GM12878 (cell line): ENCODE measurements around the gene CDC25C. TPM values are rescaled to one million over a fixed set of nuclear protein-coding genes. Genes with fewer than 3 reads are reported as not detected.

ENCODE experiments used
- ATAC-seq: fragments of 200-7000 bp; cut with Tn5 transposase; 3 replicates; pipeline ENCODE4 v1.9.1; 2020; ENCODE audit warnings: mild to moderate bottlenecking, moderate library complexity
- BruUV-seq: library from RNA; stranded (reverse); fragments of 400-500 nt; replicated peaks from 2 replicates; lab custom pipeline; 2021; lab: Mats Ljungman, UMichigan
- CTCF ChIA-PET: fragments of 300-600 bp; sonication (Branson Sonifier 250); formaldehyde crosslinking; extraction: SDS; loops from one replicate; lab custom pipeline; 2021; ENCODE audit warnings: inconsistent platforms; lab: Yijun Ruan, JAX
- POLR2A ChIA-PET: fragments of 350-600 bp; formaldehyde crosslinking; extraction: SDS; loops from one replicate; lab custom pipeline; 2021; ENCODE audit warnings: inconsistent platforms; lab: Charles Lee
- RAD21 ChIA-PET: fragments of 300-600 bp; sonication (Branson Sonifier 250); formaldehyde crosslinking; loops from one replicate; lab custom pipeline; 2023; ENCODE audit warnings: antibody characterized with exemption; ENCODE audit not compliant: unreplicated experiment; lab: Charles Lee
- SMC1A ChIA-PET: fragments of 300-600 bp; sonication (Branson Sonifier 250); formaldehyde crosslinking; loops from one replicate; lab custom pipeline; 2023; ENCODE audit not compliant: unreplicated experiment, uncharacterized antibody; lab: Charles Lee
- DNase-seq: peaks from one replicate; pipeline ENCODE4 v3.0.0-alpha.2; 2011; ENCODE audit warnings: low read depth, low spot score
- FAIRE-seq: peaks from 3 replicates; lab custom pipeline; 2011; peaks lifted over from hg19 to GRCh38; lab: Jason Lieb, UNC
- H2AFZ ChIP-seq: 2 replicates; pipeline ENCODE4 v1.6.0; 2011; ENCODE audit warnings: low read depth, low read length, control low read depth; ENCODE audit not compliant: control insufficient read depth
- H3K27ac ChIP-seq: 2 replicates; pipeline ENCODE4 v1.5.1; 2011; ENCODE audit warnings: control low read depth; ENCODE audit not compliant: control insufficient read depth, insufficient read depth
- H3K27me3 ChIP-seq, 2 experiments: replicated peaks in 1 of 2; 2 replicates each; pipeline versions ENCODE4 v1.6.0 to v1.6.1; 2011; ENCODE audit warnings: low read length in 1 of 2; ENCODE audit not compliant: control insufficient read depth in 2 of 2, insufficient read depth in 2 of 2
- H3K36me3 ChIP-seq, 2 experiments: 2 replicates each; pipeline ENCODE4 v1.5.1; 2011; ENCODE audit warnings: low read length in 1 of 2; ENCODE audit not compliant: control insufficient read depth in 2 of 2, insufficient read depth in 2 of 2
- H3K4me1 ChIP-seq: 2 replicates; pipeline ENCODE4 v1.6.1; 2011; ENCODE audit warnings: mild to moderate bottlenecking, low read length, moderate library complexity, mixed read lengths; ENCODE audit not compliant: control insufficient read depth, insufficient read depth
- H3K4me2 ChIP-seq: 2 replicates; pipeline ENCODE4 v1.6.0; 2011; ENCODE audit warnings: control low read depth; ENCODE audit not compliant: control insufficient read depth, insufficient read depth
- H3K4me3 ChIP-seq: fragments of 200-600 bp; sonication (generic); 2 replicates; pipeline ENCODE4 v1.5.1; 2016
- H3K79me2 ChIP-seq: 2 replicates; pipeline ENCODE4 v1.6.0; 2011; ENCODE audit warnings: low read length; ENCODE audit not compliant: control insufficient read depth, insufficient read depth
- H3K9ac ChIP-seq: 2 replicates; pipeline ENCODE4 v1.8.0; 2011; ENCODE audit warnings: low read length, control low read depth, mixed read lengths; ENCODE audit not compliant: control insufficient read depth, insufficient read depth
- H3K9me3 ChIP-seq: replicated peaks from 3 replicates; pipeline ENCODE4 v1.5.1; 2011; ENCODE audit warnings: mild to moderate bottlenecking, low read length; ENCODE audit not compliant: control insufficient read depth, insufficient read depth
- H4K20me1 ChIP-seq: 2 replicates; pipeline ENCODE4 v1.6.0; 2011; ENCODE audit not compliant: control insufficient read depth, insufficient read depth
- BACH1 ChIP-seq: fragments of 450-650 bp; IDR thresholded peaks from 2 replicates; pipeline ENCODE4 v1.6.1; 2017; ENCODE audit warnings: mild to moderate bottlenecking, borderline replicate concordance
- BRCA1 ChIP-seq: IDR thresholded peaks from 2 replicates; pipeline ENCODE4 v1.6.1; 2011; ENCODE audit warnings: low read depth, low read length, improper control_type of control experiment
- ELK1 ChIP-seq: IDR thresholded peaks from 2 replicates; pipeline ENCODE4 v1.6.1; 2012; ENCODE audit warnings: low read depth, low read length, improper control_type of control experiment
- FOS ChIP-seq: IDR thresholded peaks from 3 replicates; pipeline ENCODE4 v1.6.1; 2011; ENCODE audit warnings: borderline replicate concordance; ENCODE audit not compliant: insufficient read length; ENCODE audit errors: extremely low read depth
- NR2C1 ChIP-seq: fragments of 450-650 bp; IDR thresholded peaks from 2 replicates; pipeline ENCODE4 v1.6.1; 2017; ENCODE audit warnings: antibody characterized with exemption, mild to moderate bottlenecking, moderate library complexity
- SREBF1 ChIP-seq: IDR thresholded peaks from 2 replicates; pipeline ENCODE4 v1.6.1; 2012; ENCODE audit warnings: mild to moderate bottlenecking, low read length
- TARDBP ChIP-seq: IDR thresholded peaks from 2 replicates; pipeline ENCODE4 v1.6.1; 2016; ENCODE audit warnings: borderline replicate concordance
- YY1 ChIP-seq: IDR thresholded peaks from 2 replicates; pipeline ENCODE4 v1.6.1; 2011; ENCODE audit warnings: low read depth, mild to moderate bottlenecking, low read length
- ZNF622 ChIP-seq: fragments of 450-650 bp; IDR thresholded peaks from 2 replicates; pipeline ENCODE4 v1.6.1; 2017; ENCODE audit warnings: mild to moderate bottlenecking, inconsistent platforms
- WGBS: methylation state at CpG from one replicate; pipeline ENCODE4 v1.1.6; 2016; ENCODE audit warnings: low lambda C conversion rate; ENCODE audit not compliant: insufficient replicate concordance, insufficient coverage; ENCODE audit errors: missing lambda C conversion rate; 5-methylcytosine and 5-hydroxymethylcytosine counted together
- in situ Hi-C: fragments of 300-500 bp; cut with MboI; formaldehyde crosslinking; loops from 9 replicates; pipeline ENCODE4 v1.14.3; 2018; ENCODE audit warnings: mixed read lengths
- intact Hi-C: fragments of 100-400 bp; cut with micrococcal nuclease; formaldehyde crosslinking; loops from one replicate; pipeline ENCODE4 v1.14.2; 2022; ENCODE audit not compliant: unreplicated experiment
- polyA plus RNA-seq, 11 experiments: library from polyadenylated mRNA; depleted of rRNA in 4 of 11; unstranded in 6 of 11; stranded (reverse) in 5 of 11; fragments of >200 nt; fragmentation: Nextera tagmentation in 4 of 11; fragmentation: Illumina TruSeq in 1 of 11; extraction: Ambion mirVana in 4 of 11; extraction: Trizol in 1 of 11; gene quantifications; 1 replicate in 1 of 11; 2 replicates in 10 of 11; pipeline versions ENCODE4 v1.2.1 to v1.2.3, GENCODE V29; 2011 to 2016; ENCODE audit warnings: inconsistent platforms in 2 of 11, missing spikeins in 2 of 11, low read depth in 1 of 11
- total RNA-seq, 4 experiments: library from RNA; depleted of rRNA in 3 of 4; stranded (reverse); fragments of >200 nt in 3 of 4; fragmentation: Illumina TruSeq in 1 of 4; extraction: Trizol in 1 of 4; gene quantifications; 2 replicates each; pipeline versions ENCODE4 v1.2.1 to v1.2.3, GENCODE V29; 2013 to 2021

CDC25C gene
- total and polyA plus RNA-seq, 10 of the 15 experiments (the other 5 are each of a cell fraction or from before 2014, with no cell fraction given) = 9.2 to 30.7 (median 14.9) TPM

DNA sequence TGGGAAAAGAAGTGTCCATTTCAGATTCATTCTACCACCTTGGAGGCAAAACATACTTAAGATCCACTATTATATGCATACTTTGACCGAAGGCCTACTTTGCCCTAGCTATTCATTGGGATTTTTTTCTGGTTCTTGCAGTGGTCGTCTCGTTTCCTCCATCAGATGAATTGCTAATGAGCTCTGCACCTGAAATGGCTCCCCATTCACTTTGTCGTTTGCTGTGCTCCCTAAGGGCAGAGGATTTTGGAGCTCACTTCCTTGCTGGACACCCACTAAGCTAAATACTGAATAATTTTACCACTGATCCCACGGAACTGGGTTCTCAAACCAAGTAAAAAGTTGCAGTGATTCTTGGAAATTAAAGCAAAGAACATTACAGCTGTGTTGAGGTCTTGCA, 22.8 kb upstream of the CDC25C start:
- DNase-seq (no peak), FAIRE-seq (no peak), ATAC-seq (no peak)
- no peak overlapping the region for H2AFZ ChIP-seq
- ChIA-PET SMC1A (interaction anchor here (0.6 to 6.5 kb wide), 14 partner anchors 14 to 609 kb away, joined by 3 to 102 read pairs (median 5); partner anchors contain the start of genes BRD8, CDC23, CDC25C and FAM53C), CTCF (interaction anchor here (0.6 to 7.7 kb wide), 18 partner anchors 7 to 419 kb away, joined by 3 to 266 read pairs (median 8); partner anchors contain the start of genes BRD8, CDC23, CDC25C and EGR1), POLR2A (interaction anchor here (0.5 to 8.9 kb wide), 6 partner anchors 14 to 189 kb away, joined by 3 to 143 read pairs (median 11); partner anchors contain the start of genes CDC25C, ETF1 and FAM53C), RAD21 (interaction anchor here (0.9 to 4.0 kb wide), 7 partner anchors 15 to 221 kb away, joined by 3 to 22 read pairs (median 14); partner anchors contain the start of genes BRD8, CDC25C, FAM53C and HSPA9)
- H3K4me2 ChIP-seq = peak overlapping the region; percentile 90
- H3K79me2 ChIP-seq = peaks cover 53% of the 10 kb centered on the region
- H3K9ac ChIP-seq = peak overlapping the region; percentile 96
- in situ Hi-C loops = no loop called here
- H3K4me1 ChIP-seq = peaks cover 3% of the 10 kb centered on the region
- peak overlapping the region; percentile 93 for H3K27ac ChIP-seq
- WGBS = 18% methylated on average over 5 of the region's 5 CpGs
- no peaks in the 10 kb centered on the region for H3K27me3 ChIP-seq
- no peaks in the 10 kb centered on the region for H4K20me1 ChIP-seq
- BruUV-seq = no TSS peak
- H3K4me3 ChIP-seq = peak overlapping the region; percentile 99
- intact Hi-C loops = loop anchor here (10.0 kb wide), 1 partner anchor 320 kb away; the partner anchor contains the start of gene FAM13B
- TF ChIP-seq ZNF622 (no peak; the same call in 1 of the 2 replicates), SREBF1 (no peak), TARDBP (no peak), NR2C1 (no peak), ELK1 (no peak), BRCA1 (no peak), FOS (no peak), BACH1 (0 out of 2 replicates have a peak, but pooled peaks have one; percentile 23), YY1 (peak; percentile 43; the same call in 1 of the 2 replicates)
- no peaks in the 10 kb centered on the region for H3K9me3 ChIP-seq
- peaks cover 0 to 4% of the 10 kb centered on the region in 2 experiments; a peak in 1 of 4 replicates for H3K36me3 ChIP-seq
